Hepatocyte (in vitro differentiated cells): Measurements from ENCODE around the gene MICU2.

ENCODE experiments used
- EZH2 ChIP-seq: fragments of 200-600 bp; sonication (generic); IDR thresholded peaks from 2 replicates; pipeline ENCODE4 v1.6.1; 2016; ENCODE audit warnings: antibody characterized with exemption, mild to moderate bottlenecking, borderline replicate concordance
- TF ChIP-seq, protein P1 (sequence below): fragments of 200-600 bp; sonication (generic); IDR thresholded peaks from 2 replicates; pipeline ENCODE4 v1.5.1; 2016; ENCODE audit warnings: antibody characterized with exemption, mild to moderate bottlenecking; ENCODE audit not compliant: poor library complexity

DNA sequence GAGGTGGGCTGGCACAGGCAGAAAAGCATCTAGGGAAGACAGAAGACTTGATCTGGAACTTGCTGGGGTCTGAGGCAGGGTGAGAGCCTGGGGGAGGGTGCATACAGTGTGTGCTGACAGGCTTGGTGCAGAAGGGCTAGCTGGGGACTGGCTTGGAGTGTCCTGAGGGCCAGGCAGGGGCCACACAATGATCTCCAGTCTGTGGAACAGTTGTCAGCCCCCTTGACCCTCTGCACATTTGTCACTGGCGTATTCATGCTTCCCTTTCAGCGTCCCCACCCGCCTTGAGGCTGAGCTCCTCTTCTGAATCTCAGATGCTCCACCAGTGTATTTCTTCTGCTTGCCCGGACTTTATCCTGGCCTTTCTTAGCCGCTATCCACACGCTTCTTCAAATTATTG lies 2.8 kb upstream of the MICU2 start:
- no peak for TF ChIP-seq EZH2
- TF ChIP-seq, protein P1, sequence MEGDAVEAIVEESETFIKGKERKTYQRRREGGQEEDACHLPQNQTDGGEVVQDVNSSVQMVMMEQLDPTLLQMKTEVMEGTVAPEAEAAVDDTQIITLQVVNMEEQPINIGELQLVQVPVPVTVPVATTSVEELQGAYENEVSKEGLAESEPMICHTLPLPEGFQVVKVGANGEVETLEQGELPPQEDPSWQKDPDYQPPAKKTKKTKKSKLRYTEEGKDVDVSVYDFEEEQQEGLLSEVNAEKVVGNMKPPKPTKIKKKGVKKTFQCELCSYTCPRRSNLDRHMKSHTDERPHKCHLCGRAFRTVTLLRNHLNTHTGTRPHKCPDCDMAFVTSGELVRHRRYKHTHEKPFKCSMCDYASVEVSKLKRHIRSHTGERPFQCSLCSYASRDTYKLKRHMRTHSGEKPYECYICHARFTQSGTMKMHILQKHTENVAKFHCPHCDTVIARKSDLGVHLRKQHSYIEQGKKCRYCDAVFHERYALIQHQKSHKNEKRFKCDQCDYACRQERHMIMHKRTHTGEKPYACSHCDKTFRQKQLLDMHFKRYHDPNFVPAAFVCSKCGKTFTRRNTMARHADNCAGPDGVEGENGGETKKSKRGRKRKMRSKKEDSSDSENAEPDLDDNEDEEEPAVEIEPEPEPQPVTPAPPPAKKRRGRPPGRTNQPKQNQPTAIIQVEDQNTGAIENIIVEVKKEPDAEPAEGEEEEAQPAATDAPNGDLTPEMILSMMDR: no peak
